ENCODE results near the gene RPS6KC1. TPM values are rescaled to one million over a fixed set of nuclear protein-coding genes. Genes with fewer than 3 reads are reported as not detected.

Gene RPS6KC1
- total RNA-seq, 1 donor from 2014 or later: 32.6 TPM

DNA sequence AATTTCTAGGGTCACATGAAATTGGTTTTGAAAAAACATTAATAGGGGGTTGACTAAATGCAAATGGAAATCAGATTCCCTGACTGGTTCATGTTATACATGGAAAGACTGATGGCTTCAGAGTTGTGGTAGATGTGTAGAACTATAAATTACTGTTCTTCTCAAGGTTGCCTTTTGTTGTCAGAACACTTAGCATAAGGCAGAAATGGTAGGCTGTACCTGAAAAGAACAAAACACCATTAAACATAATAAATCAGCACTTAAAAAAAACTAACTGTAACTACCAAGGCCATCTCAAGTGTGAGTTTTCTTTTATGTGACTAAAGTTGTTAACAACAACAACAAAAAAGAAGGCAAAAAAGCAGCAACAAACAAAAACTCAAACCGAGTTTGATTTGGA is 111.8 kb downstream of the RPS6KC1 start:
- no peaks in the 10 kb centered on the region for H3K27me3 ChIP-seq
- H3K9me3 ChIP-seq (ENCODE audit: low read depth): no peaks in the 10 kb centered on the region
- H3K27ac ChIP-seq: no peak overlapping the region
- H3K9ac ChIP-seq: no peak overlapping the region
- Mint-ChIP-seq H3K4me1 (peaks cover 9% of the 10 kb centered on the region), H3K27ac (no peak overlapping the region), H3K36me3 (peaks cover 5% of the 10 kb centered on the region), H3K4me3 (no peak overlapping the region), H3K9me3 (no peaks in the 10 kb centered on the region), H3K27me3 (ENCODE audit: insufficient read depth, low read depth) (no peaks in the 10 kb centered on the region)
- no peaks in the 10 kb centered on the region for H3F3A ChIP-seq (ENCODE audit: low read depth)
- H3K79me2 ChIP-seq (ENCODE audit: low read depth): no peaks in the 10 kb centered on the region
- H3K4me1 ChIP-seq: no peaks in the 10 kb centered on the region
- H3K4me2 ChIP-seq: no peak overlapping the region
- no peaks in the 10 kb centered on the region for H3K36me3 ChIP-seq
- H4K20me1 ChIP-seq (ENCODE audit: low read depth): no peaks in the 10 kb centered on the region
- no peak for DNase-seq (ENCODE audit: low spot score)
- TF ChIP-seq, protein P1, sequence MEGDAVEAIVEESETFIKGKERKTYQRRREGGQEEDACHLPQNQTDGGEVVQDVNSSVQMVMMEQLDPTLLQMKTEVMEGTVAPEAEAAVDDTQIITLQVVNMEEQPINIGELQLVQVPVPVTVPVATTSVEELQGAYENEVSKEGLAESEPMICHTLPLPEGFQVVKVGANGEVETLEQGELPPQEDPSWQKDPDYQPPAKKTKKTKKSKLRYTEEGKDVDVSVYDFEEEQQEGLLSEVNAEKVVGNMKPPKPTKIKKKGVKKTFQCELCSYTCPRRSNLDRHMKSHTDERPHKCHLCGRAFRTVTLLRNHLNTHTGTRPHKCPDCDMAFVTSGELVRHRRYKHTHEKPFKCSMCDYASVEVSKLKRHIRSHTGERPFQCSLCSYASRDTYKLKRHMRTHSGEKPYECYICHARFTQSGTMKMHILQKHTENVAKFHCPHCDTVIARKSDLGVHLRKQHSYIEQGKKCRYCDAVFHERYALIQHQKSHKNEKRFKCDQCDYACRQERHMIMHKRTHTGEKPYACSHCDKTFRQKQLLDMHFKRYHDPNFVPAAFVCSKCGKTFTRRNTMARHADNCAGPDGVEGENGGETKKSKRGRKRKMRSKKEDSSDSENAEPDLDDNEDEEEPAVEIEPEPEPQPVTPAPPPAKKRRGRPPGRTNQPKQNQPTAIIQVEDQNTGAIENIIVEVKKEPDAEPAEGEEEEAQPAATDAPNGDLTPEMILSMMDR (IDR thresholded peaks at IDR 0.05): no peak
- TF ChIP-seq EZH2phosphoT487 (IDR thresholded peaks at IDR 0.05) (no peak), EZH2 (IDR thresholded peaks at IDR 0.05) (no peak)
- H2AFZ ChIP-seq (replicated peaks): no peak overlapping the region
- H3K4me3 ChIP-seq: no peak overlapping the region

- H3K27me3 ChIP-seq: no peaks in the 10 kb centered on the region
- H3K36me3 ChIP-seq: no peaks in the 10 kb centered on the region
- DNase-seq (ENCODE audit: low spot score): no peak
- H4K20me1 ChIP-seq (ENCODE audit: low read depth): no peaks in the 10 kb centered on the region
- no peaks in the 10 kb centered on the region for H3K79me2 ChIP-seq (ENCODE audit: low read depth)
- no peaks in the 10 kb centered on the region for H3K4me1 ChIP-seq
- no peak overlapping the region for H3K4me3 ChIP-seq
- H3K4me3 Mint-ChIP-seq: no peak overlapping the region
- H3K9ac ChIP-seq: no peak overlapping the region
- H3K27ac ChIP-seq: no peak overlapping the region
- TF ChIP-seq, protein P1 (IDR thresholded peaks at IDR 0.05): no peak
- TF ChIP-seq EZH2 (IDR thresholded peaks at IDR 0.05) (no peak), EZH2phosphoT487 (IDR thresholded peaks at IDR 0.05) (no peak)
- no peak overlapping the region for H3K27ac Mint-ChIP-seq
- H3K9me3 ChIP-seq (ENCODE audit: low read depth): no peaks in the 10 kb centered on the region
- peaks cover 5% of the 10 kb centered on the region for H3K36me3 Mint-ChIP-seq
- H3K9me3 Mint-ChIP-seq: no peaks in the 10 kb centered on the region
- no peaks in the 10 kb centered on the region for H3F3A ChIP-seq (ENCODE audit: low read depth)
- H3K4me1 Mint-ChIP-seq: peaks cover 9% of the 10 kb centered on the region
- no peak overlapping the region for H3K4me2 ChIP-seq
- no peaks in the 10 kb centered on the region for H3K27me3 Mint-ChIP-seq (ENCODE audit: insufficient read depth, low read depth)
- no peak overlapping the region for H2AFZ ChIP-seq (replicated peaks)
Measured at GRCh38 chr1:213163278-213163711, 112.3 kb downstream of the RPS6KC1 start.

DNA sequence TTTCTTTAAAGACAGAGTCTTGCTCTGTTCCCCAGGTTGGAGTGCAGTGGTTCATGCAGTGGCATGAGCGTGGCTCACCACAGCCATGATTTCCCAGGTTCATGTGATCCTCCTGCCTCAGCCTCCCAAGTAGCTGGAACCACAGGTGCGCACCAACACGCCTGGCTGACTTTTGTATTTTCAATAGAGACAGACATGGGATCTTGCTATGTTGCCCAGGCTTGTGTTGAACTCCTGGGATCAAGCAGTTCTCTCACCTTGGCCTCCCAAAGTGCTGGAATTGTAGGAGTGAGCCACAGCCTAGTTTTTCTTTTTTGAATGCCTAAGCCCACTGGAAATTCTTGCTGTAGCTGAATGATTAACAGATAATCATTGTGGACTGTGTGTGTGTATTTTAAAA is 113.5 kb downstream of the RPS6KC1 start:
- Histone ChIP-seq H3K4me3 (no peak overlapping the region), H4K20me1 (ENCODE audit: low read depth) (no peaks in the 10 kb centered on the region), H3K79me2 (ENCODE audit: low read depth) (no peaks in the 10 kb centered on the region), H3K9ac (no peak overlapping the region), H3F3A (ENCODE audit: low read depth) (no peaks in the 10 kb centered on the region), H3K4me2 (no peak overlapping the region), H3K36me3 (no peaks in the 10 kb centered on the region), H2AFZ (replicated peaks) (no peak overlapping the region), H3K27me3 (no peaks in the 10 kb centered on the region), H3K27ac (no peak overlapping the region), H3K9me3 (ENCODE audit: low read depth) (no peaks in the 10 kb centered on the region), H3K4me1 (no peaks in the 10 kb centered on the region)
- TF ChIP-seq EZH2phosphoT487 (IDR thresholded peaks at IDR 0.05) (no peak), EZH2 (IDR thresholded peaks at IDR 0.05) (no peak)
- TF ChIP-seq, protein P1 (IDR thresholded peaks at IDR 0.05): no peak
- no peaks in the 10 kb centered on the region for H3K27me3 Mint-ChIP-seq (ENCODE audit: insufficient read depth, low read depth)
- peaks cover 9% of the 10 kb centered on the region for H3K4me1 Mint-ChIP-seq
- no peak overlapping the region for H3K27ac Mint-ChIP-seq
- H3K4me3 Mint-ChIP-seq: no peak overlapping the region
- peaks cover 5% of the 10 kb centered on the region for H3K36me3 Mint-ChIP-seq
- H3K9me3 Mint-ChIP-seq: no peaks in the 10 kb centered on the region
- DNase-seq (ENCODE audit: low spot score): no peak
